HPDE6-E6E7 (cell line): ENCODE results near the gene IFNL2.
"Not testable (repeated sequence)": the region's sequence is repeated elsewhere in the genome, so short reads cannot be mapped to it uniquely, and the experiment has no call there.

Experiments
- DNase-seq: peaks from one replicate; pipeline ENCODE4 v3.0.0; 2011; ENCODE audit warnings: missing footprints; ENCODE audit errors: extremely low spot score

IFNL2 gene

GRCh38 chr19:39297931-39298634 is 29.9 kb downstream of the IFNL2 start:
- no peak for DNase-seq

DNA sequence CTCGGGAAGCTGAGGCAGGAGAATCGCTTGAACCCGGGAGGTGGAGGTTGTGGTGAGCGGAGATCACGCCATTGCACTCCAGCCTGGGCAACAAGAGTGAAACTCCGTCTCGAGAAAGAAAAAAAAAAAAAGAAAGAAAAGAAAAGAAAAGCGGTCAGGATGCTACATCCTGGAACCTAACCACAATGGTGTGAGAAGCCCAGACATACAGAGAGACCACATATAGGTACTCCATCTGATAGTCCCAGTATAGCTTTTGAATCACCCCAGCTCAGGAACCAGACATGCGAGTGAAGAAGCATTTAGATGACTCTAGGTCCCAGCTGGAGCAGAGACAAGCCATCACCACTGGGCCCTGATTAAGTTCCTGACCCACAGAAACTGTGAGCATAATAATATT is 31.2 kb downstream of the IFNL2 start:
- DNase-seq: no peak

DNA sequence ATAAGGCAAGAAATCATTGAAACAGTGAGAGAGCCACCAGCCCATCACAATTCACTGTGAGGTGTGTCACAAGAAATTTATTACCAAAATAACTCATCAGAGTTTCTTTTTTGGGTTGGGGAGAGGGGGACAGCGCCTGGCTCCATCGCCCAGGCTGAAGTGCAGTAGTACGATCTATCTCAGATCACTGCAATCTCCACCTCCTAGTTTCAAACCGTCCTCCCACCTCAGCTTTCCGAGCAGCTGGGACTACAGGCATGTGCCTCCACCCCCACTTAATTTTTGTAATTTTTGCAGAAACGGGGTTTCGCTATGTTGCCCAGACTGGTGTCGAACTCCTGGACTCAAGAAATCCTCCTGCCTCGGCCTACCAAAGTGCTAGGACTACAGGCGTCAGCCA is 31.6 kb downstream of the IFNL2 start:
- no peak for DNase-seq

DNA sequence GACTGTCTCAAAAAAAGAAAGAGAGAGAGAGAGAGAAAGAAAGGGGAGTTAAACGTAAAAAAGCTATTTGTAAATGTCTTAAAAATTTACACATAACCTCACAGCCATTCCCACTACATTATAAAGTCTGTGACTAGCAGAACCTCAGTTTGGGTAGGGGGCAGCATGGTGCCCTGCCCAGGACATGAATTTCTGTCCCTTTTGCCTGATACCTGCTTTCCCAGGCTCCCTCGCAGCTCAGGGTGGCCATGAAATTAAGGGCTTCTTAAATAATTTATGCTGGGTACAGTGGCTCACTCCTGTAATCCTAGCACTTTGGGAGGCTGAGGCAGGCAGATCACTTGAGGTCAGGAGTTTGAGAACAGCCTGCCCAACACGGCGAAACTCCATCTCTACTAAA is 32.8 kb downstream of the IFNL2 start:
- DNase-seq: no peak

DNA sequence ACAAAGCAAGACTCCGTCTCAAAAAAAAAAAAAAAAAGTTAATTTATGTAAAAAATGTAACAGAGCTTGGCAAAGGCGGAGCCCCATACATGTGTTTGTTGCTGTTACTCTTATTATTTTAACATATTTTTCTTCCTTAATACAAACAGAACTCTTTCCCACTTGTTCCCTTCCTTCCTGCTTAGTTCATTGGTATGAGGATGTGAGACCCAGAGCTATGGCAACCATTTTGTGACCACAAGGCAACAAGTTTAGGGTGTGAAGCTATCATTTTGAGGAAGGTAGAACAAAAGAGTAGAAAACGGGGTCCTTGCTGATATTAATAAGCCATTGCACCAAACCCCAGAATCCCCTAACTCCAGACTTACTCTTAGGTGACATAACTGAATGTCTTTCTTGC is 33.4 kb downstream of the IFNL2 start:
- no peak for DNase-seq

DNA sequence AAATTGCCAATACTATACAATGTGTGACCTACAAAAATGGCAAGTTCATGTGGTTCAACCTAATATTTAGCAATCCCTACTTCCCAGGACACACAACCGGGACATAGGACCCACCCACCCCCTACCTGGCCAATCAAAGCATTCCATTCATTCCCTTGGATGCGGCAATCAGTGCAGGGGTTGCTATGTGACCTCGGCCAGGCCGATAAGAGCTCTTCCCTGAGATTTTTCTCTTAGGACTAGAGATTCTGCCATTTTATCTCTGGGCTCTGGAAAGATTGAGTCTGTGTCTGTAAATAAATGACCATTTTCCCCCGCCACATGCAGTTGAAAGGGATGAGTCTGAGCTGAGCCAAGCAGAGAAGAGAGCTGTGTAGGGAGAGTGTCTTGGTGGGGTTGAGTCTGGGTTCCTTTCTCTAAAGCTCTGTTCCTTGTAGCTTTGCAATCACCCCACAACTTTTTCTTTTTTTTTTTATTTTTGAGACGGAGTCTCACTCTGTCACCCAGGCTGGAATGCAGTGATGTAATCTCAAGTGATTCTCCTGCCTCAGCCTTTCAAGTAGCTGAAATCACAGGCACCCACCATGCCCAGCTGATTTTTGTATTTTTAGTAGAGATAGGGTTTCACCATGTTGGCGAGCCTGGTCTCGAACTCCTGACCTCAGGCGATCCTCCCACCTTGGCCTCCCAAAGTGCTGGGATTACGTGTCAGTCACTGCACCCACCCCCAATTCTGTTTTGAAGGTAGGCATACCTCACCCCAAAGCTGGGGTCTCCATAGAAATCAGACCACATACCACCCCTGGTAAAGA is 35.4 kb downstream of the IFNL2 start:
- no peak for DNase-seq

DNA sequence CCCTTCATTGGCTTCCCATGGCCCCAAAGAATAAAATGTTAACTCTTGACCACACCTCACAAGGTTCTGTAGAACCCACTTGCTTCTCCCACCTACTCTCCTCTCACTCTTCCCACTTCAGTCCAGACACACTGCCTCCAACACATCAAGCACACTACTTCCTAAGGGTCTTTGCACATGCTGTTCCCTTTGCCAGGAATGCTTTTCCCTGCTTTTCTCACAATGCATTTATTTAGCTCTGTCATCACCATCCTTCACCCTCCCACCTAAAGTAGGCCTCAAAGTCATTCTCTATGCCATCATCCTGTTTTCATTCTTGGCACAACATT is 36.0 kb downstream of the IFNL2 start:
- no peak for DNase-seq

DNA sequence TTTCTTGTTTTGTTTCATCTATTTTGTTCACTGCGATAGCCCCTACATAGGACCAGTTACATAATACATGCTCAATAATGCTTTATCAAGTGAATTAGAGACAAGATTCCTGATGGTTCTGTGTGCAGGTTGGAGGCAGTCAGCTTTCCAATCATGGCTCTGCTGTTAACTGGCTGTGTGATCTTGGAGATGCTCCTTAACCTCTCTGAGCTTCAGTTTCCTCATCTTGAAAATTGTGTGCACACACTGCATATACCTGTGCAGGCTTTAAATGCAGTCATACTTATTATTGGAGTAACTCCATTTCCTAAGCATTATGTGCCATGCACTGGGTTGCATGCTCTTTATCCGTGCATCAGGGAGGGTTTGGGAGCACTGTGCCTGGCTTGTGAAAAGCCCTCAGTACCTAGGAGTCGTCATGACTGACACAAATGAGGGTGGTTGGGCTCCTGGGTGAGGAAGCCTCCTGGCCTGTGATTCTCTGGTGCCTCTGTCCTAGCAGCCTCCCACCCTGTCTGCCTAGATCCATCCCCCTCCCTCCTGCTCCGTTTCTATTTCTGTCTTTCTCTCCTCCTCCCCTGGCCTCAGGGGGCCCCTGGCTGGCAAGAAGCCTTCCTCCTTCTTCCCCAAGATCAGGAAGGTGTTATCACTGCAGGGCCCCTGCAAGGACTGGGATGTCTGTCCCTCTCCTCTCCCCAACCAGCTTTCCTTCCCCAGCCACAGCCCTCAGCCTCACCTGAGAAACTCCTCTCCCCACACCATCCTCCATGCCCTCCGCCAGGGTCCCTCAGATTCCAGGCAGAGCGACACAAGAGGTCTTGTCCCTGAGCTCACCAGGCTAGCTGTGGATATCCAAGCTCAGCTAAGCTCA is 36.7 kb downstream of the IFNL2 start:
- DNase-seq: no peak

- no peak for DNase-seq
Observed at GRCh38 chr19:39306075-39306474, 37.9 kb downstream of the IFNL2 start.

DNA sequence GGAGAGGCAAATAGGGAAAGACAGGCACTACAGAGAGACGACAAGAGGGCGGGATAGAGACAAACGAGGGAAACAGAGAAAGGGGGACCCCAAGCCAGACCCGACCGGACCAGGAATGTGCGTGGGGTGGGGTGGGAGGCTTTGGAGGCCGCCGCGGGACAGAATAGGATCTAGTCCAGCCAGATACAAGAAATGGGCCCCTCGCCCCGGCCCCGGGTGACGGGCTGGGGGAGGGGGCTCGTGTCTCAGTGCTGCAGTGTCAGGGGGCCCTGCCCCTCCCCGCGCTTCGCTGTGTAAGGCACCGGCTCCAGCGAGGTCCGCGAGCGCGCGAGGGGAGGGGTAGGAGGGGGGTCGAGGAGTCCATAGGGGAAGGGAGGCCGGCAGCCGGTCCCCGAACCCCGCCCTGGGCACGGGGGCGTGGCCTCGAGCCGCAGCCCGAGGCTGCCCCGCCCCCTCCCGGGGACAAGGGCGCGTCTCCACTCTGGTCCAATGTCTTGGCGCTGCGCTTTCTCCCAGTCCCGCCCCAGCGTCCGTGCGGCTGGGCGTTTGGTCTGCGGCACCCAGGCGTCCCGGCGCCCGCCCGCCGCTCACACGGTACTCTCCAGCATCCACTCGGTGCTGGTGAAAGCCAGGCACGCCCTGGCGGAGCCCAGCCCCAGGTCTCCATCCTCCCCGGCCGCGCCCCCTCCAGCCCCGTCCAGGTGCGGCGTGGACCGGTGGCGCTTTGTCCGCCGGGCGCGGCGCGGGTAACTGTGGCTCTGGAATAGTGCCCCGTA is 39.0 kb downstream of the IFNL2 start:
- DNase-seq: no peak

GRCh38 chr19:39307822-39308530 is 39.8 kb downstream of the IFNL2 start:
- DNase-seq: no peak

DNA sequence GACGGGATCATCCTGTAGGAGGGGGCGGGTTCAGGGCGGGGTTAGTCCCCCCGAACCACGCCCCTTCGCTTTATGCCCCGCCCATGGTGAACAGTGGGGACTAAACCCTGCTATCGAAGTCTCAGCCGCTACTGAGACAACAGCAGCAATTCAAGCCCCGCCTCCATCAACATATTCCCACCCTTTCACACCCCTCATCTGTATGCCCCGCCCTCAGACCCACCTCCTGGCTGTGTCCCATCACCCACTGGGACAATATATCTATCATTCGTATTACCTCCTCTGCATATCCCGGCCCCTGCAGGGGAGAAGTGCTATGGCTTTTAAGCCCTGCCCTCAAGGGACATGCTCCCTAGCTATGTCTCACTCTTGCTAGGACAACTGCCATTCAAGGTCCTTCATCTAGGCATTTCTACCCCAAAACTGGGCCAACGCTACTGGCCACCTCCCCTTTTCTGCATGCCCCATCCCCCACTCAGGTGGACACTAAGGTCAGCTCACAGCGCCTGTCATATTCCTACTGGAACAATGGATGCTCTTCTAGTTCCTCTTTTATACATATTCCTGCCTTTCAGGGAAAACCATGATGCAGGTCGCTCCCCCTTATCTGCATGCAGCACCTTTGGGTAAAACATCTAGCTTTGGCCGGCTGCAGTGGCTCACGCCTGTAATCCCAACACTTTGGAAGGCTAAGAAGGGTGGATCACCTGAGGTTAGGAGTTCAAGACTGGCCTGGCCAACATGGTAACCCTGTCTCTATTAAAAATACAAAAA is 40.5 kb downstream of the IFNL2 start:
- no peak for DNase-seq

- DNase-seq: not testable (repeated sequence)
Observed at GRCh38 chr19:39309305-39309670, 41.1 kb downstream of the IFNL2 start.

DNA sequence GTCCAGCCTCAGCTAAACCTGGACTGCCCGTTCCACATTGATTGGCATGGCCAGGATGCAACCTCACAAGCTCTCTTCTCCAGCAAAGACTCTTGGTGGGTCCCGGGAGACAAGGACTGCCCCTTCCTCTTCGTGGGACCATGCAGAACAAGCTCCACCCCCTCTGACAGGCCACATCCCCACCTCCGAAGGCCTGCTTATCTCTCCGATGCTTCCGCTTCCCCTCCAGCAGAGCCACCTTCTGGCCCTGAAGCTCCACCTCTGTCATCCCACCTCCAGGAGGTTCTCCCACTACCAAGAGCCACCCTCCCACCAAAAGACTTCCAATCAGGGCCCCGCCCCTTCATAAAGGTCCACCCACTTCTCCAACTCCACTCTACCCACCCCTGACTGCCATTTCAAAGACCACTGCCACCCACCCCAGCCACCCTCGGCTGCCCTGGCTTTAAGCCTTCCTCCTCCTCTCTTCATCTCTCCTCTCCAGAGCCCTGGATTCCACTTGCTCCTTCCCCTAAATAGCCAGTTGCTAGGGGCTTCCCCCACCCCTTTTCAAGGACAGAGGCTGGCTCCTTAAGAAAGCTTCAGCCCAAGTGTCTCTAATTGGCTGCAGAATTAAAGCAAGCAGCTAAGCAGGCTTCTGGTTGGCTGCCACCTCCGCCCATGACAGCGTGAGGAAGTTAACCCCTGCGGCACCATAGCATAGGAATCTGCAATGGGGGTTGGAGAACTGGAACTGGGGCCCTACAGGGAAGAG is 42.5 kb downstream of the IFNL2 start:
- DNase-seq: no peak

DNA sequence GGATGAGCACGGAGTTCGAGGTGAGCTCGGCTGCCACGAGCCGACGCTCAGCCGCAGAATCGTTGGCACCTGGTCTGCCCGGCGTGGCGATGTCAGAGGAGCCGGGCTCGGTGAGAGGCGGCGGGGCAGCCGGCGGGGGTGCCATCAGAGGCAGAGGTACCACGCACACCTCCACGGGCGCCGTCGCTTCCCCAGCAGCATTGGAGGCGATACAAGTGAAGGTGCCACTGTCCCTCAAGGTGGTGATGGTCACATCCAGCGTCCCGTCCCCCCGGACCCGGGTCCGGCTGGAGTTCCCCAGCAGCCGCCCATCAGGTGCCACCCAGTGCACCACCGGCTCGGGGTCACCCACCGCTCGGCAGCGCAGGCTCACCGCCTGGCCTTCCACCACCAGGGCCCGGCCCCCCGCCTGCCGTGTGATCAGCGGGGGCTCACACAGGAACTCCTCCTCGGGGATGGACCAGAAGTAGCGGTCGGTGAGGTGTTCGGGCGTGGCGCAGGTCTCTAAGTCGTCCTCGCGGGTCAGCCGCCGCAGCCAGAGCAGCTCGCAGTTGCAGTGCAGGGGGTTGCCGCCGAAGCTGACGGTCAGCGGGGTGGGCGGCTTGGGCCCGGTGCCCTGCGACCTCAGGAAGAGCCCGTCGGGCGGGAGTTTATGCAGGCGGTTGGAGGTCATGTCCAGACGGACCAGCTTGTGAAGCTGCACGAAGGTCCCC is 46.0 kb downstream of the IFNL2 start:
- no peak for DNase-seq

GRCh38 chr19:39315933-39316332 is 47.7 kb downstream of the IFNL2 start:
- no peak for DNase-seq

DNA sequence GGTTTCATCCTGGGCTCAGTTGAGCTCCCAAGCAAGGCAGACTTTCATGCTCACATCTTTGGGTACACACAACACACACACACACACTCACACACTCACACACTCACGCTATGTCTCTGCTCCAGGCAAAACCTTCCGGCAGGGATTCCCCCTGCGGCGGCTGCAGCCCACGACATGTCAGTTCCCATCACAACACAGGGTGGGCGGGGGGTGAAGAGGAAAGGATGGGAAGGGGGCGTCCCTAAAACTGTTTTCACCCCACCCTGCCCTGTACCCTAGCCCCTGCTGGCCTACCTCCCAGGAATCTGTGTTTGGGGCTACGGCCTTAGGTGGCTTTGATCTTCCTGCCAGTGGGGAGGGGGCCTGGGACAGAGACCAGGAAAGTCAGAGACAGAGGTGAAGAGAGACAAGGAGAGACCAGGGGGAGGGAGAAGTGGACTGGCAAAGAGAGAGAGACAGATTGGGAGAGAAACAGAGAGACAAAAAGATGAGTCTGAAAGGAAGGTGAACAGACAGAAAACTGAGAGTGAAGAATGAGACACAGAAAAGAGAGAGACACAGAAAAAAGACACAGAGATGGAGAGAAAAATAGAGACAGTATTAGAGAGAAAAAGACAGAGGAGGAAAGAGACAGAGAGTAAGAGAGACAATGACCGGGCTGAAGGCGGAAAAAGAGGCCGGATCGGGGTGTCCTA is 48.6 kb downstream of the IFNL2 start:
- DNase-seq: no peak

DNA sequence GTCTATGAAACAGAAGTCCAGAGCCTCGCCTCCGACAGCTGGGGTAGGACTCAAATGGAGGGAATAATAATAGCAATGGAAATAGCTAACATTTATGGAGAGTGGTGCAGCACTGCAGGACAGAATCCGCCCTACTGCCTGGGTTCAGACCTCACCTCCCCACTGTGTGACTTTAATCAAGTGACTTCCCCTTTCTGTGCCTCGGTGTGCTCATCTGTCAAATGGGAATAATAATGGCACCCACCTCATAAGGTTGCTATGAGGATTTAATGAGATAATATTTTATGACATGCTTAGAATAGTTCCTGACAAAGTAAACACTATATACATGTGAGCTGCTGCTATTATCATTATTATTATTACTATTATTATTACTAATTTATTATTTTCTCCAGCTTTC is 49.3 kb downstream of the IFNL2 start:
- no peak for DNase-seq
